Lung (tissue), 12 donors: ENCODE data around the gene ZNRF1. TPM values are rescaled to one million over a fixed set of nuclear protein-coding genes. Genes with fewer than 3 reads are reported as not detected.

Source experiments
- ATAC-seq: fragments of 200-7000 bp; cut with Tn5 transposase; one replicate; pipeline ENCODE4 v1.9.1; 2020; ENCODE audit warnings: moderate number of reproducible peaks; ENCODE audit not compliant: insufficient read depth, low FRiP score
- DNase-seq, 3 donors: peaks; one replicate each; pipeline ENCODE4 v3.0.0-alpha.2; 2013 to 2017
- H3K27ac ChIP-seq, 2 donors: one replicate each; pipeline ENCODE4 v1.5.1; 2013; ENCODE audit warnings: mild to moderate bottlenecking in 2 of 2, moderate library complexity in 2 of 2, control low read depth in 1 of 2, inconsistent platforms in 1 of 2, low read depth in 1 of 2, low read length in 1 of 2
- H3K27me3 ChIP-seq, 3 donors: one replicate each; pipeline ENCODE4 v1.5.1; 2013; ENCODE audit warnings: low read length in 2 of 3; ENCODE audit not compliant: control insufficient read depth in 3 of 3, insufficient read depth in 3 of 3
- H3K36me3 ChIP-seq, 4 donors: one replicate each; pipeline ENCODE4 v1.5.1; 2013; ENCODE audit warnings: low read length in 4 of 4, mild to moderate bottlenecking in 1 of 4, moderate library complexity in 1 of 4; ENCODE audit not compliant: control insufficient read depth in 4 of 4, insufficient read depth in 4 of 4
- H3K4me1 ChIP-seq, 5 donors: one replicate each; pipeline ENCODE4 v1.5.1; 2013; ENCODE audit warnings: low read length in 5 of 5, mild to moderate bottlenecking in 2 of 5, moderate library complexity in 1 of 5; ENCODE audit not compliant: control insufficient read depth in 5 of 5, insufficient read depth in 5 of 5
- H3K4me3 ChIP-seq: one replicate; pipeline ENCODE4 v1.5.1; 2013; ENCODE audit warnings: mild to moderate bottlenecking, control low read depth, moderate library complexity
- H3K9ac ChIP-seq, 2 donors: one replicate each; pipeline ENCODE4 v1.5.1; 2013; ENCODE audit warnings: low read length in 2 of 2, control low read depth in 1 of 2; ENCODE audit not compliant: insufficient read depth in 1 of 2
- H3K9me3 ChIP-seq, 4 donors: one replicate each; pipeline ENCODE4 v1.5.1; 2013; ENCODE audit warnings: low read length in 3 of 4, mild to moderate bottlenecking in 1 of 4, moderate library complexity in 1 of 4; ENCODE audit not compliant: control insufficient read depth in 4 of 4, insufficient read depth in 3 of 4
- CTCF ChIP-seq: IDR thresholded peaks from 2 replicates; pipeline ENCODE4 v1.5.1; 2012; ENCODE audit warnings: mild to moderate bottlenecking; ENCODE audit errors: control extremely low read depth, extremely low read depth
- WGBS, 2 donors: extraction: QIAGEN DNeasy Blood & Tissue Kit; methylation state at CpG; one replicate each; pipeline ENCODE4 v1.1.7; 2013; 5-methylcytosine and 5-hydroxymethylcytosine counted together
- polyA plus RNA-seq, 2 donors: library from polyadenylated mRNA; stranded (reverse); fragments of 200-250 nt; gene quantifications; one replicate each; pipeline ENCODE4 v1.2.1, GENCODE V29; 2013
- total RNA-seq, 2 donors: library from RNA; depleted of rRNA in 1 of 2; stranded (reverse); fragments of >200 nt in 1 of 2; gene quantifications; one replicate each; pipeline ENCODE4 v1.2.1, GENCODE V29; 2014 to 2021
- donor health status: control.
- donor health status: control.
- donor health status: Bipolar disorder and iron deficiency.
- donor health status: healthy.
- donor health status: DM: yes; HTN: yes; CAD: no.

Gene ZNRF1
- total and polyA plus RNA-seq, 4 donors: 8.9 to 25.1 (median 16.2) TPM

DNA sequence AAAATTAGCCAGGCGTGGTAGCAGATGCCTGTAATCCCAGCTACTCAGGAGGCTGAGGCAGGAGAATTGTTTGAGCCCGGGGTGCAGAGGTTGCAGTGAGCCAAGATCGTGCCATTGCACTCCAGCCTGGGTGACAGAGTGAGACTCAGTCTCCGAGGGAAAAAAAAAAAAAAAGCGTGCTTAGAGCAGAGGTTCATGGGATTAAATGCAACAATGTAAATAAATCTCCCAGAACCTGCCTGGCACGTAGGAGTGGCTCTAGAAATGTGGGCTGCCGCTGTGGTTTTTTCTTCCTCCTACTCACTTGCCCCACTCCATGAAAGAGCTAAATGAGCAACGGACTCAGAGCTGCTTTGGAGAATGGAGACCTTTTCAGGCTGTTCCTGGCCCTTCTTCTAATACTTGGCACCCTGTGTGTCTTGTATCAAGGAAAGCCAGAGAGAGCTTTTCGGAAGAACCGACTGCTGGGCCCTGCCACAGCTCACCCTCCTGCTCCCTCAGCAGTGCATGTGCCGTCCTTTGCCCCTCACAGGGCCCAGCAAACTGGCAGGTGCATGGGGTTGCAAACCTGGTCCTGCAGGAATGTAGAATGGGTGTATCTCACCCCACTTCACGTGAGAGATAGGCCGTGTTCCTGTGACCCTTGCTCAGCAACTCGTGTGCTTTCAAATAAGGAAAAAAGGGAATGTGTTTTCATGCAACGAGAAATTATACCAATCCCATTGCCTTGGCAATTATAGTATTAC is 65.8 kb downstream of the ZNRF1 start:
- Histone ChIP-seq H3K36me3 (no peaks in the 10 kb centered on the region), H3K27me3 (no peaks in the 10 kb centered on the region), H3K4me1 (peaks cover 6 to 19% (median 15%) of the 10 kb centered on the region in 5 donors), H3K9ac (no peak overlapping the region), H3K27ac (peak overlapping the region in 1 of 2 donors; percentile 93), H3K4me3 (no peak overlapping the region), H3K9me3 (no peaks in the 10 kb centered on the region)
- DNase-seq (peak; percentile 56 to 76 (median 58)), ATAC-seq (peak; percentile 80)
- WGBS, 2 donors: 19 to 45% methylated on average over 14 to 15 of the region's 15 CpGs
- no peak for TF ChIP-seq CTCF

DNA sequence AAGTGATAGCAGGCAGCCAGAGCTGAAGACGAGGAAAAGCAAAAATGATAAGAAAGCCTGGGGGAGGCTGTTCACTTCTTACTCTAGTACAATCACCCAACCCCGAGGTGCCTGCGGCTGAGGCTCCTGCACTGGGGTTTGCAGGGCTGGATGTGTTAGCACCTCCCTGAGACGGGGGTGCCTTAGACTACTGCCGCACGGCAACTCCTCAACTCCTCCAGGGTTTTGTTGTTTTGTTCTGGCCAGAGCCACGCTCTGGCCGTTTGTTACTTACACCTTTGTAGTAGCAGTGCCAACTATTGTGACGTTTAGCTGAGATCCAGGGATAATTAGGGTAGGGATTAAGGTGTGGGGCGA is 66.3 kb downstream of the ZNRF1 start:
- no peak overlapping the region for H3K4me3 ChIP-seq
- DNase-seq (no peak), ATAC-seq (no peak)
- TF ChIP-seq CTCF: no peak
- H3K9me3 ChIP-seq: no peaks in the 10 kb centered on the region
- H3K27ac ChIP-seq: peak overlapping the region in 1 of 2 donors; percentile 93
- H3K36me3 ChIP-seq: no peaks in the 10 kb centered on the region
- no peak overlapping the region for H3K9ac ChIP-seq
- WGBS, 2 donors: 23 to 39% methylated on average over 10 of the region's 10 CpGs
- no peaks in the 10 kb centered on the region for H3K27me3 ChIP-seq
- peaks cover 6 to 25% (median 18%) of the 10 kb centered on the region in 5 donors for H3K4me1 ChIP-seq

GRCh38 chr16:75065521-75066149 is 66.8 kb downstream of the ZNRF1 start:
- peaks cover 6 to 27% (median 19%) of the 10 kb centered on the region in 5 donors for H3K4me1 ChIP-seq

More at GRCh38 chr16:75065521-75066149, 66.8 kb downstream of the ZNRF1 start:
- 52 to 59% methylated on average over 7 of the region's 7 CpGs for WGBS, 2 donors
- Histone ChIP-seq H3K27me3 (no peaks in the 10 kb centered on the region), H3K4me3 (no peak overlapping the region), H3K27ac (peak overlapping the region in 1 of 2 donors; percentile 85), H3K9me3 (no peaks in the 10 kb centered on the region), H3K9ac (no peak overlapping the region), H3K36me3 (no peaks in the 10 kb centered on the region)
- TF ChIP-seq CTCF: no peak
- peak; percentile 23 for ATAC-seq
- DNase-seq: peak in 1 of 3 donors; percentile 37
